K562 (cell line): Measurements from ENCODE around the gene NELFE. TPM values are rescaled to one million over a fixed set of nuclear protein-coding genes. Genes with fewer than 3 reads are reported as not detected.

Source experiments
- CHD2 ChIP-seq: IDR thresholded peaks from 2 replicates; pipeline ENCODE4 v1.6.1; 2011; ENCODE audit warnings: low read depth, low read length
- DPF2 ChIP-seq: fragments of 450-650 bp; IDR thresholded peaks from 2 replicates; pipeline ENCODE4 v1.6.1; 2016
- NFRKB ChIP-seq: fragments of 450-650 bp; IDR thresholded peaks from 2 replicates; pipeline ENCODE4 v1.6.1; 2016; ENCODE audit warnings: low read depth
- NFYB ChIP-seq: IDR thresholded peaks from 2 replicates; pipeline ENCODE4 v1.6.1; 2011; ENCODE audit warnings: mild to moderate bottlenecking, moderate library complexity; ENCODE audit not compliant: insufficient read length; ENCODE audit errors: extremely low read depth
- POLR2AphosphoS2 ChIP-seq: IDR thresholded peaks from 2 replicates; pipeline ENCODE4 v1.6.1; 2012; ENCODE audit warnings: low read length, improper control_type of control experiment
- POLR2B ChIP-seq: fragments of 450-650 bp; IDR thresholded peaks from 2 replicates; pipeline ENCODE4 v1.6.1; 2018; ENCODE audit warnings: low read depth; ENCODE audit not compliant: partially characterized antibody
- POLR2G ChIP-seq: fragments of 200-400 bp; formaldehyde crosslinking; IDR thresholded peaks from 2 replicates; pipeline ENCODE4 v1.6.1; 2017; ENCODE audit warnings: low read depth, mild to moderate bottlenecking, antibody characterized with exemption, low read length, moderate library complexity
- SMAD4 ChIP-seq: fragments of 250-450 bp; sonication (Bioruptor Pico); conservative IDR thresholded peaks from 2 replicates; pipeline ENCODE4 v1.8.0; 2021; ENCODE audit warnings: inconsistent platforms, mild to moderate bottlenecking, moderate library complexity
- SRF ChIP-seq, 2 experiments: fragments of 250-450, 450-650 bp in 1 of 2; sonication (Bioruptor Pico) in 1 of 2; sonication (generic) in 1 of 2; formaldehyde crosslinking; IDR thresholded peaks; 2 replicates each; pipeline versions ENCODE4 v1.5.0 to v1.5.1; 2020 to 2022; ENCODE audit warnings: mild to moderate bottlenecking in 1 of 2, missing genetic modification reagents in 1 of 2
- ZBTB11 ChIP-seq, 3 experiments: fragments of 200-800 bp in 1 of 3; fragments of 250-450 bp in 1 of 3; fragments of 450-650 bp in 1 of 3; sonication (Bioruptor Pico) in 1 of 3; sonication (Bioruptor generic) in 1 of 3; formaldehyde crosslinking in 1 of 3; IDR thresholded peaks; 2 replicates each; pipeline versions ENCODE4 v1.6.1 to v1.8.0; 2016 to 2022; ENCODE audit warnings: mild to moderate bottlenecking in 2 of 3, missing genetic modification characterization in 2 of 3, missing compliant biosample characterization in 1 of 3, moderate library complexity in 1 of 3
- ZBTB34 ChIP-seq: fragments of 250-450 bp; sonication (Bioruptor Pico); IDR thresholded peaks from 2 replicates; pipeline ENCODE4 v1.8.0; 2021; ENCODE audit warnings: mild to moderate bottlenecking, moderate library complexity
- ZFPM2 ChIP-seq: fragments of 250-450 bp; sonication (Bioruptor Pico); IDR thresholded peaks from 2 replicates; pipeline ENCODE4 v1.5.1; 2022; ENCODE audit warnings: mild to moderate bottlenecking
- ZNF175 ChIP-seq: fragments of 200-800 bp; sonication (Bioruptor generic); IDR thresholded peaks from 2 replicates; pipeline ENCODE4 v1.6.1; 2016; ENCODE audit warnings: low read depth, mild to moderate bottlenecking, missing genetic modification characterization, missing compliant biosample characterization
- ZNF398 ChIP-seq: fragments of 250-450 bp; sonication (Bioruptor Pico); IDR thresholded peaks from 2 replicates; pipeline ENCODE4 v1.8.0; 2021; ENCODE audit warnings: moderate library complexity, mild to moderate bottlenecking, inconsistent platforms
- ZNF609 ChIP-seq: sonication (generic); formaldehyde crosslinking; IDR thresholded peaks from 2 replicates; pipeline ENCODE4 v1.8.1; 2023; ENCODE audit warnings: missing genetic modification reagents, mild to moderate bottlenecking, borderline replicate concordance
- ZNF668 ChIP-seq: fragments of 250-450 bp; sonication (Bioruptor Pico); IDR thresholded peaks from 2 replicates; pipeline ENCODE4 v1.8.0; 2022; ENCODE audit warnings: mild to moderate bottlenecking, inconsistent platforms
- polyA plus RNA-seq, 8 experiments: library from polyadenylated mRNA; depleted of rRNA in 4 of 8; stranded (reverse) in 5 of 8; unstranded in 3 of 8; fragments of >200 nt; fragmentation: Nextera tagmentation in 2 of 8; fragmentation: Illumina TruSeq in 1 of 8; extraction: Ambion mirVana in 2 of 8; extraction: Trizol in 1 of 8; gene quantifications; 2 replicates each; pipeline versions ENCODE4 v1.2.1 to v1.2.3, GENCODE V29; 2011 to 2014; ENCODE audit warnings: inconsistent platforms in 1 of 8, missing spikeins in 1 of 8
- total RNA-seq, 7 experiments: library from RNA; depleted of rRNA in 6 of 7; stranded (reverse); fragments of >200 nt in 6 of 7; fragmentation: Illumina TruSeq in 2 of 7; extraction: Trizol in 2 of 7; gene quantifications; 2 replicates each; pipeline versions ENCODE4 v1.2.1 to v1.2.3, GENCODE V29; 2011 to 2021; ENCODE audit warnings: low replicate concordance in 1 of 7

Gene NELFE
- total and polyA plus RNA-seq, 9 of the 15 experiments (the other 6 are each of a cell fraction or from before 2014, with no cell fraction given), result 15.2 to 157 (median 91.5) TPM

- no peak for TF ChIP-seq POLR2G
- TF ChIP-seq DPF2, result peak; percentile 80
- TF ChIP-seq SRF (CRISPR knock-in tag; IDR thresholded peaks at IDR 0.05), result peak in 1 of 2 experiments; percentile 82; a peak in 2 of 4 replicates
- TF ChIP-seq ZNF175 (CRISPR knock-in tag), result no peak
- TF ChIP-seq SMAD4 (CRISPR knock-in tag), result peak; percentile 26
- no peak for TF ChIP-seq ZFPM2
- TF ChIP-seq ZBTB34 (CRISPR knock-in tag), result no peak; the same call in 1 of the 2 replicates
- no peak for TF ChIP-seq ZBTB11 (CRISPR knock-in tag; IDR thresholded peaks at IDR 0.05)
- TF ChIP-seq CHD2, result no peak
- TF ChIP-seq POLR2AphosphoS2, result no peak
- peak; percentile 63; the same call in 1 of the 2 replicates for TF ChIP-seq ZNF668
- TF ChIP-seq NFRKB, result peak; percentile 87
- TF ChIP-seq POLR2B, result peak; percentile 81
- no peak for TF ChIP-seq NFYB
- TF ChIP-seq ZNF609 (CRISPR knock-in tag), result no peak
- TF ChIP-seq ZNF398 (CRISPR knock-in tag), result no peak
These were observed 14.1 kb upstream of the NELFE start (continued) for GRCh38 chr6:31972709-31973350.
